Measurements from ENCODE around the gene JAKMIP1. TPM values are rescaled to one million over a fixed set of nuclear protein-coding genes. Genes with fewer than 3 reads are reported as not detected.

JAKMIP1 gene
- total RNA-seq, 1 donor from 2014 or later: 5.5 TPM

GRCh38 chr4:5979981-5980380 lies 220.4 kb downstream of the JAKMIP1 start:
- Histone ChIP-seq H3K4me2 (no peak overlapping the region), H3K9ac (no peak overlapping the region), H3K79me2 (ENCODE audit: low read depth) (no peaks in the 10 kb centered on the region), H4K20me1 (ENCODE audit: low read depth) (no peaks in the 10 kb centered on the region), H3K9me3 (ENCODE audit: low read depth) (no peaks in the 10 kb centered on the region), H3F3A (ENCODE audit: low read depth) (no peaks in the 10 kb centered on the region), H3K36me3 (no peaks in the 10 kb centered on the region), H2AFZ (replicated peaks) (no peak overlapping the region), H3K27me3 (peaks cover 21% of the 10 kb centered on the region), H3K4me1 (no peaks in the 10 kb centered on the region), H3K4me3 (no peak overlapping the region), H3K27ac (no peak overlapping the region)
- peaks cover 21% of the 10 kb centered on the region for H3K9me3 Mint-ChIP-seq
- H3K27ac Mint-ChIP-seq: no peak overlapping the region
- no peak overlapping the region for H3K4me3 Mint-ChIP-seq
- no peaks in the 10 kb centered on the region for H3K4me1 Mint-ChIP-seq
- TF ChIP-seq EZH2 (IDR thresholded peaks at IDR 0.05) (no peak), CTCF (IDR thresholded peaks at IDR 0.05) (peak; percentile 76)
- DNase-seq (ENCODE audit: low spot score): peak; percentile 82
- no peaks in the 10 kb centered on the region for H3K36me3 Mint-ChIP-seq
- peaks cover 2% of the 10 kb centered on the region for H3K27me3 Mint-ChIP-seq (ENCODE audit: insufficient read depth, low read depth)

- Histone ChIP-seq H3K4me3 (no peak overlapping the region), H3K27me3 (peaks cover 21% of the 10 kb centered on the region), H4K20me1 (ENCODE audit: low read depth) (no peaks in the 10 kb centered on the region), H2AFZ (replicated peaks) (no peak overlapping the region), H3K4me2 (no peak overlapping the region), H3K36me3 (no peaks in the 10 kb centered on the region), H3K9me3 (ENCODE audit: low read depth) (no peaks in the 10 kb centered on the region), H3K9ac (no peak overlapping the region), H3K79me2 (ENCODE audit: low read depth) (no peaks in the 10 kb centered on the region), H3K27ac (no peak overlapping the region), H3K4me1 (no peaks in the 10 kb centered on the region), H3F3A (ENCODE audit: low read depth) (no peaks in the 10 kb centered on the region)
- peaks cover 8% of the 10 kb centered on the region for H3K27me3 Mint-ChIP-seq (ENCODE audit: insufficient read depth, low read depth)
- H3K36me3 Mint-ChIP-seq: no peaks in the 10 kb centered on the region
- H3K9me3 Mint-ChIP-seq: no peaks in the 10 kb centered on the region
- no peaks in the 10 kb centered on the region for H3K4me1 Mint-ChIP-seq
- TF ChIP-seq EZH2phosphoT487 (IDR thresholded peaks at IDR 0.05) (no peak), CTCF (IDR thresholded peaks at IDR 0.05) (no peak), EZH2 (IDR thresholded peaks at IDR 0.05) (no peak)
- no peak for DNase-seq (ENCODE audit: low spot score)
- H3K27ac Mint-ChIP-seq: no peak overlapping the region
- H3K4me3 Mint-ChIP-seq: no peak overlapping the region
These were observed 223.4 kb downstream of the JAKMIP1 start for GRCh38 chr4:5976921-5977320.

GRCh38 chr4:5976431-5976830 lies 223.9 kb downstream of the JAKMIP1 start:
- no peak overlapping the region for H3K9ac ChIP-seq
- TF ChIP-seq CTCF (IDR thresholded peaks at IDR 0.05) (no peak), EZH2 (IDR thresholded peaks at IDR 0.05) (no peak)
- no peak overlapping the region for H2AFZ ChIP-seq (replicated peaks)
- no peak overlapping the region for H3K4me3 Mint-ChIP-seq
- H3K9me3 ChIP-seq (ENCODE audit: low read depth): no peaks in the 10 kb centered on the region
- no peaks in the 10 kb centered on the region for H3F3A ChIP-seq (ENCODE audit: low read depth)
- H3K36me3 ChIP-seq: no peaks in the 10 kb centered on the region
- H3K4me3 ChIP-seq: no peak overlapping the region
- no peak overlapping the region for H3K4me2 ChIP-seq
- peaks cover 1% of the 10 kb centered on the region for H3K4me1 Mint-ChIP-seq
- no peak for DNase-seq (ENCODE audit: low spot score)
- H3K27ac Mint-ChIP-seq: no peak overlapping the region
- H3K4me1 ChIP-seq: peaks cover under 1% of the 10 kb centered on the region
- H3K9me3 Mint-ChIP-seq: no peaks in the 10 kb centered on the region
- no peaks in the 10 kb centered on the region for H4K20me1 ChIP-seq (ENCODE audit: low read depth)
- no peaks in the 10 kb centered on the region for H3K36me3 Mint-ChIP-seq
- H3K27me3 Mint-ChIP-seq (ENCODE audit: insufficient read depth, low read depth): peaks cover 8% of the 10 kb centered on the region
- peaks cover 21% of the 10 kb centered on the region for H3K27me3 ChIP-seq
- H3K27ac ChIP-seq: no peak overlapping the region
- H3K79me2 ChIP-seq (ENCODE audit: low read depth): no peaks in the 10 kb centered on the region

Other genes starting within 250 kb of the JAKMIP1 start
- gene C4orf50, start 182.1 kb downstream of the JAKMIP1 start, total RNA-seq (ENCODE audit: low replicate concordance): 0.09 and 0.32 TPM in 2 replicates
- 8.8 and 28.4 TPM in 2 replicates for gene WFS1, start 69.3 kb upstream of the JAKMIP1 start, total RNA-seq (ENCODE audit: low replicate concordance)

All from neural progenitor cell (in vitro differentiated cells).